Measurements from ENCODE around the gene HSBP1.

Gene HSBP1

GRCh38 chr16:83807710-83808572 is at the start of gene HSBP1:
HSBP1 (plus strand) TSS chr16:83807978; CDS start chr16:83808077, 99 bp downstream.
- DNase-seq (ENCODE audit: low spot score), result peak; percentile 95

- no peak for DNase-seq (ENCODE audit: low spot score)
These were observed 45.4 kb upstream of the HSBP1 start for GRCh38 chr16:83762141-83762991.

GRCh38 chr16:83762992-83763358 is 44.8 kb upstream of the HSBP1 start:
- no peak for DNase-seq (ENCODE audit: low spot score)

GRCh38 chr16:83768986-83769385 is 38.8 kb upstream of the HSBP1 start:
- no peak for DNase-seq (ENCODE audit: low spot score)

- no peak for DNase-seq (ENCODE audit: low spot score)
These were observed 38.3 kb upstream of the HSBP1 start for GRCh38 chr16:83769397-83770008.

GRCh38 chr16:83771306-83771942 is 36.4 kb upstream of the HSBP1 start:
- no peak for DNase-seq (ENCODE audit: low spot score)

- DNase-seq (ENCODE audit: low spot score), result no peak
These were observed 35.0 kb upstream of the HSBP1 start for GRCh38 chr16:83772806-83773205.

- no peak for DNase-seq (ENCODE audit: low spot score)
These were observed 33.7 kb upstream of the HSBP1 start for GRCh38 chr16:83774066-83774465.

- no peak for DNase-seq (ENCODE audit: low spot score)
These were observed 30.8 kb upstream of the HSBP1 start for GRCh38 chr16:83776944-83777343.

- no peak for DNase-seq (ENCODE audit: low spot score)
These were observed 27.9 kb upstream of the HSBP1 start for GRCh38 chr16:83779886-83780285.

- no peak for DNase-seq (ENCODE audit: low spot score)
These were observed 22.3 kb upstream of the HSBP1 start for GRCh38 chr16:83785455-83785854.

- no peak for DNase-seq (ENCODE audit: low spot score)
These were observed 18.0 kb upstream of the HSBP1 start for GRCh38 chr16:83789642-83790401.

- no peak for DNase-seq (ENCODE audit: low spot score)
These were observed 15.9 kb upstream of the HSBP1 start for GRCh38 chr16:83791916-83792315.

GRCh38 chr16:83792391-83792790 is 15.4 kb upstream of the HSBP1 start:
- peak; percentile 7 for DNase-seq (ENCODE audit: low spot score)

- no peak for DNase-seq (ENCODE audit: low spot score)
These were observed 14.6 kb upstream of the HSBP1 start for GRCh38 chr16:83793179-83793578.

GRCh38 chr16:83794860-83795554 is 12.8 kb upstream of the HSBP1 start:
- DNase-seq (ENCODE audit: low spot score), result no peak

GRCh38 chr16:83797013-83797412 is 10.8 kb upstream of the HSBP1 start:
- no peak for DNase-seq (ENCODE audit: low spot score)

GRCh38 chr16:83799336-83799735 is 8.4 kb upstream of the HSBP1 start:
- no peak for DNase-seq (ENCODE audit: low spot score)

GRCh38 chr16:83802135-83802534 is 5.6 kb upstream of the HSBP1 start:
- DNase-seq (ENCODE audit: low spot score), result no peak

- DNase-seq (ENCODE audit: low spot score), result no peak
These were observed 5.1 kb upstream of the HSBP1 start for GRCh38 chr16:83802554-83803205.
